GM12878 (cell line): Measurements from ENCODE around the gene TRIP12. TPM values are rescaled to one million over a fixed set of nuclear protein-coding genes. Genes with fewer than 3 reads are reported as not detected.
"Not testable (repeated sequence)": the region's sequence is repeated elsewhere in the genome, so short reads cannot be mapped to it uniquely, and the experiment has no call there.

Experiments
- ATAC-seq: fragments of 200-7000 bp; cut with Tn5 transposase; 3 replicates; pipeline ENCODE4 v1.9.1; 2020; ENCODE audit warnings: mild to moderate bottlenecking, moderate library complexity
- BruUV-seq: library from RNA; stranded (reverse); fragments of 400-500 nt; replicated peaks from 2 replicates; lab custom pipeline; 2021; lab: Mats Ljungman, UMichigan
- CTCF ChIA-PET: fragments of 300-600 bp; sonication (Branson Sonifier 250); formaldehyde crosslinking; extraction: SDS; loops from one replicate; lab custom pipeline; 2021; ENCODE audit warnings: inconsistent platforms; lab: Yijun Ruan, JAX
- POLR2A ChIA-PET: fragments of 350-600 bp; formaldehyde crosslinking; extraction: SDS; loops from one replicate; lab custom pipeline; 2021; ENCODE audit warnings: inconsistent platforms; lab: Charles Lee
- RAD21 ChIA-PET: fragments of 300-600 bp; sonication (Branson Sonifier 250); formaldehyde crosslinking; loops from one replicate; lab custom pipeline; 2023; ENCODE audit warnings: antibody characterized with exemption; ENCODE audit not compliant: unreplicated experiment; lab: Charles Lee
- SMC1A ChIA-PET: fragments of 300-600 bp; sonication (Branson Sonifier 250); formaldehyde crosslinking; loops from one replicate; lab custom pipeline; 2023; ENCODE audit not compliant: unreplicated experiment, uncharacterized antibody; lab: Charles Lee
- DNase-seq: peaks from one replicate; pipeline ENCODE4 v3.0.0-alpha.2; 2011; ENCODE audit warnings: low read depth, low spot score
- FAIRE-seq: peaks from 3 replicates; lab custom pipeline; 2011; peaks lifted over from hg19 to GRCh38; lab: Jason Lieb, UNC
- H2AFZ ChIP-seq: 2 replicates; pipeline ENCODE4 v1.6.0; 2011; ENCODE audit warnings: low read depth, low read length, control low read depth; ENCODE audit not compliant: control insufficient read depth
- H3K27ac ChIP-seq: 2 replicates; pipeline ENCODE4 v1.5.1; 2011; ENCODE audit warnings: control low read depth; ENCODE audit not compliant: control insufficient read depth, insufficient read depth
- H3K27me3 ChIP-seq, 2 experiments: replicated peaks in 1 of 2; 2 replicates each; pipeline versions ENCODE4 v1.6.0 to v1.6.1; 2011; ENCODE audit warnings: low read length in 1 of 2; ENCODE audit not compliant: control insufficient read depth in 2 of 2, insufficient read depth in 2 of 2
- H3K36me3 ChIP-seq, 2 experiments: 2 replicates each; pipeline ENCODE4 v1.5.1; 2011; ENCODE audit warnings: low read length in 1 of 2; ENCODE audit not compliant: control insufficient read depth in 2 of 2, insufficient read depth in 2 of 2
- H3K4me1 ChIP-seq: 2 replicates; pipeline ENCODE4 v1.6.1; 2011; ENCODE audit warnings: mild to moderate bottlenecking, low read length, moderate library complexity, mixed read lengths; ENCODE audit not compliant: control insufficient read depth, insufficient read depth
- H3K4me2 ChIP-seq: 2 replicates; pipeline ENCODE4 v1.6.0; 2011; ENCODE audit warnings: control low read depth; ENCODE audit not compliant: control insufficient read depth, insufficient read depth
- H3K4me3 ChIP-seq: fragments of 200-600 bp; sonication (generic); 2 replicates; pipeline ENCODE4 v1.5.1; 2016
- H3K79me2 ChIP-seq: 2 replicates; pipeline ENCODE4 v1.6.0; 2011; ENCODE audit warnings: low read length; ENCODE audit not compliant: control insufficient read depth, insufficient read depth
- H3K9ac ChIP-seq: 2 replicates; pipeline ENCODE4 v1.8.0; 2011; ENCODE audit warnings: low read length, control low read depth, mixed read lengths; ENCODE audit not compliant: control insufficient read depth, insufficient read depth
- H3K9me3 ChIP-seq: replicated peaks from 3 replicates; pipeline ENCODE4 v1.5.1; 2011; ENCODE audit warnings: mild to moderate bottlenecking, low read length; ENCODE audit not compliant: control insufficient read depth, insufficient read depth
- H4K20me1 ChIP-seq: 2 replicates; pipeline ENCODE4 v1.6.0; 2011; ENCODE audit not compliant: control insufficient read depth, insufficient read depth
- ELK1 ChIP-seq: IDR thresholded peaks from 2 replicates; pipeline ENCODE4 v1.6.1; 2012; ENCODE audit warnings: low read depth, low read length, improper control_type of control experiment
- IKZF1 ChIP-seq: fragments of 450-650 bp; conservative IDR thresholded peaks from 2 replicates; pipeline ENCODE4 v1.6.1; 2017; ENCODE audit warnings: antibody characterized with exemption, mild to moderate bottlenecking
- MEF2B ChIP-seq: fragments of 450-650 bp; IDR thresholded peaks from 2 replicates; pipeline ENCODE4 v1.6.1; 2018; ENCODE audit warnings: mild to moderate bottlenecking, moderate library complexity; ENCODE audit not compliant: partially characterized antibody, poor library complexity, severe bottlenecking
- SRF ChIP-seq, 2 experiments: IDR thresholded peaks; 2 replicates each; pipeline ENCODE4 v1.6.1; 2011; ENCODE audit warnings: low read depth in 2 of 2, low read length in 2 of 2, mild to moderate bottlenecking in 1 of 2, moderate library complexity in 1 of 2
- TARDBP ChIP-seq: IDR thresholded peaks from 2 replicates; pipeline ENCODE4 v1.6.1; 2016; ENCODE audit warnings: borderline replicate concordance
- ZBTB33 ChIP-seq: fragments of 450-650 bp; IDR thresholded peaks from 2 replicates; pipeline ENCODE4 v1.6.1; 2017; ENCODE audit warnings: mild to moderate bottlenecking
- WGBS: methylation state at CpG from one replicate; pipeline ENCODE4 v1.1.6; 2016; ENCODE audit warnings: low lambda C conversion rate; ENCODE audit not compliant: insufficient replicate concordance, insufficient coverage; ENCODE audit errors: missing lambda C conversion rate; 5-methylcytosine and 5-hydroxymethylcytosine counted together
- in situ Hi-C: fragments of 300-500 bp; cut with MboI; formaldehyde crosslinking; loops from 9 replicates; pipeline ENCODE4 v1.14.3; 2018; ENCODE audit warnings: mixed read lengths
- intact Hi-C: fragments of 100-400 bp; cut with micrococcal nuclease; formaldehyde crosslinking; loops from one replicate; pipeline ENCODE4 v1.14.2; 2022; ENCODE audit not compliant: unreplicated experiment
- polyA plus RNA-seq, 11 experiments: library from polyadenylated mRNA; depleted of rRNA in 4 of 11; unstranded in 6 of 11; stranded (reverse) in 5 of 11; fragments of >200 nt; fragmentation: Nextera tagmentation in 4 of 11; fragmentation: Illumina TruSeq in 1 of 11; extraction: Ambion mirVana in 4 of 11; extraction: Trizol in 1 of 11; gene quantifications; 1 replicate in 1 of 11; 2 replicates in 10 of 11; pipeline versions ENCODE4 v1.2.1 to v1.2.3, GENCODE V29; 2011 to 2016; ENCODE audit warnings: inconsistent platforms in 2 of 11, missing spikeins in 2 of 11, low read depth in 1 of 11
- total RNA-seq, 4 experiments: library from RNA; depleted of rRNA in 3 of 4; stranded (reverse); fragments of >200 nt in 3 of 4; fragmentation: Illumina TruSeq in 1 of 4; extraction: Trizol in 1 of 4; gene quantifications; 2 replicates each; pipeline versions ENCODE4 v1.2.1 to v1.2.3, GENCODE V29; 2013 to 2021

The TRIP12 gene
- total and polyA plus RNA-seq, 10 of the 15 experiments (the other 5 are each of a cell fraction or from before 2014, with no cell fraction given), result 23.1 to 207 (median 97.0) TPM

DNA sequence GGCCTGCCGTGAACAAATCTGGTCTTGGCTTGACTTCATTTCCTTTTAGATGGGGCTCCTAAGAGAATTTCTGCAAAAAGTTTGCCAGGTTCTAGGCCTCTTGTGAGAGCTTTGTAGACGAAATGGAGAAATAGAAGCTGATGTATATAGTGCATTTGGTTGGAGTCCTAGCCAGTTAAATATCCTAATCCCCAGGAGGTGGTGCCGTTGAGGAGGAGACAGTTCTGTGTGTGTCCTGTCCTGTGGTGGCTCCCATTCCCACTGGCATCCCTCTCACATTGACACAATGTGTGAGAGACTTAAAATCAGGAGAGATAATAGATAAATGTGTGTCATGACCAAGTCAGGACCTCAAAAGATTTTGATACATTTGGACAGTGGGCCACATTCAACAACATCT lies 172.9 kb downstream of the TRIP12 start (continued):
- TF ChIP-seq ELK1, result no peak

DNA sequence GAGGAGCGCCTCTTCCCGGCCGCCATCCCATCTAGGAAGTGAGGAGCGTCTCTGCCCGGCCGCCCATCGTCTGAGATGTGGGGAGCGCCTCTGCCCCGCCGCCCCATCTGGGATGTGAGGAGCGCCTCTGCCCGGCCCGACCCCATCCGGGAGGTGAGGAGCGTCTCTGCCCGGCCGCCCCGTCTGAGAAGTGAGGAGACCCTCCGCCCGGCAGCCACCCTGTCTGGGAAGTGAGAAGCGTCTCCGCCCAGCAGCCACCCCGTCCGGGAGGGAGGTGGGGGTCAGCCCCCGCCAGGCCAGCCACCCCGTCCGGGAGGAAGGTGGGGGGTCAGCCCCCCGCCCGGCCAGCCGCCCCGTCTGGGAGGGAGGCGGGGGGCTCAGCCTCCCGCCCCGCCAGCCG lies 179.1 kb downstream of the TRIP12 start:
- in situ Hi-C loops, RAD21 ChIA-PET, BruUV-seq, H3K4me3 ChIP-seq, intact Hi-C loops, H3K9me3 ChIP-seq, H3K79me2 ChIP-seq, H4K20me1 ChIP-seq, H2AFZ ChIP-seq, H3K9ac ChIP-seq, POLR2A ChIA-PET, H3K4me2 ChIP-seq, H3K27ac ChIP-seq, H3K4me1 ChIP-seq, FAIRE-seq, H3K36me3 ChIP-seq, H3K27me3 ChIP-seq, CTCF ChIA-PET, SMC1A ChIA-PET, DNase-seq, ATAC-seq: not testable (repeated sequence)
- WGBS, result 90% methylated on average over 2 of the region's 35 CpGs

GRCh38 chr2:229740279-229740678 lies 181.5 kb downstream of the TRIP12 start:
- in situ Hi-C loops (no loop called here), intact Hi-C loops (no loop called here)
- H3K4me3 ChIP-seq, result no peak overlapping the region
- H3K9me3 ChIP-seq, result no peaks in the 10 kb centered on the region; the same call in 1 of the 3 replicates
- no peak overlapping the region for H3K27ac ChIP-seq
- H3K4me2 ChIP-seq, result no peak overlapping the region
- ChIA-PET SMC1A (no interaction called here), RAD21 (no interaction called here), CTCF (no interaction called here), POLR2A (interaction anchor here (0.9 kb wide), 1 partner anchor 10 kb away, joined by 3 read pairs; no protein-coding TSS in a partner anchor)
- no peaks in the 10 kb centered on the region for H3K79me2 ChIP-seq
- TF ChIP-seq MEF2B, result no peak
- no peak for TF ChIP-seq SRF (IDR thresholded peaks at IDR 0.05; ENCODE audit: low read depth in 2 of 2, low read length in 2 of 2)
- TF ChIP-seq IKZF1, result no peak
- TF ChIP-seq ZBTB33, result no peak
- no peak for TF ChIP-seq TARDBP
- no peaks in the 10 kb centered on the region for H4K20me1 ChIP-seq
- no peak overlapping the region for H3K9ac ChIP-seq
- H3K36me3 ChIP-seq, result no peaks in the 10 kb centered on the region
- no peaks in the 10 kb centered on the region for H3K4me1 ChIP-seq
- 41% methylated on average over 4 of the region's 4 CpGs for WGBS
- no TSS peak for BruUV-seq
- FAIRE-seq (no peak), DNase-seq (no peak), ATAC-seq (no peak)
- H3K27me3 ChIP-seq, result no peaks in the 10 kb centered on the region
- no peak overlapping the region for H2AFZ ChIP-seq
